ENCODE measurements around the gene ITIH3.

DNA sequence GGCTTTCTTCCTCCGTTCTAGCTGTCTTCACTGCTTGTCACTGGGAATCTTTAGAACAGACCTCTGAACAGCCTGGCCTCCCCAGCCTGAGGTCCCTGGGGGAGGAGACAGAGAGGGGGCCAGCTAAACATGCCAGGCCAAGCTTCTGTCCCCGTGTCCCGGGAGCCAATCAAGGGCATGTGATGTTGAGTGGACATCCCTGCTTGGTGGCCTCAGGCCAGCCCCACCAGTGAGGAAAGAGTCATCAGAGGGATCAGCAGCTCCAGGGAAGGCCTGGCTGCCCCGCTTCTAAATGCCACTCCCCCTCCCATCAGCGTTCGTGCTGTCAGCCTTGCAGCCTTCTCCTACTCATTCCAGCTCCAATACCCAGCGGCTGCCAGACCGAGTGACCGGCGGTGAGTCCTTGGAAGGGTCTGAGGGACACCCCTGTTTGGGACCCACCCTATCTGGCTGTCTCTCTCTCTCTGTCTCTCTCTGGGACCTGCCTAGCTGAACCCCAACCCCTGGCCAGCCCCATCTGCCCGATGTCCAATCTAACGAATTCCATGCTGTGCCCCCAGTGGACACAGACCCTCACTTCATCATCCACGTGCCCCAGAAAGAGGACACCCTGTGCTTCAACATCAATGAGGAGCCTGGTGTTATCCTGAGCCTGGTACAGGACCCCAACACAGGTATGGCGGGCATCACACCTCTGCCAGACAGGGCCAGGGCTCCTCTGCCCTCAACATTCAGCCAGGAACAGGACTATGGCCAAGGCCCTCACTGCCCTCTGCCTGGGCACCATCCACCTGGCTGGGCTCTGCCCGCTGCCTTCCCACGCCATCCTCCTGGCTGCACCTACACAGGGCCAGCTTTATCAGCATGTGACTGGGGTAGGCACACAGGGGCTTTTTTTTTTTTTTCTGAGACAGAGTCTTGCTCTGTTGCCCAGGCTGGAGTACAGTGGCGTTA is 6.6 kb upstream of the ITIH3 start:
- TF ChIP-seq CTCF (IDR thresholded peaks at IDR 0.05; ENCODE audit: poor library complexity, severe bottlenecking): no peak
- TF ChIP-seq MXI1 (conservative IDR thresholded peaks at IDR 0.05; ENCODE audit: poor library complexity, severe bottlenecking): no peak

Measured in neural cell (in vitro differentiated cells).